Effector CD4-positive, alpha-beta T cell (primary cell): ENCODE data around the gene SEBOX. TPM values are rescaled to one million over a fixed set of nuclear protein-coding genes. Genes with fewer than 3 reads are reported as not detected.

Experiments
- DNase-seq: peaks from one replicate; pipeline ENCODE4 v3.0.0-alpha.2; 2020
- total RNA-seq: gene quantifications from one replicate; lab custom pipeline; 2026; lab: John Stamatoyannopoulos, UW

Gene SEBOX
- not detected for total RNA-seq

- DNase-seq: no peak
These were observed at the start of gene SEBOX for GRCh38 chr17:28364665-28365363. Gene SEBOX, minus strand, starts transcription at chr17:28365199. Its CDS starts 48 bp downstream, at chr17:28365151.

- no peak for DNase-seq
These were observed 48.8 kb upstream of the SEBOX start for GRCh38 chr17:28413804-28414203.

- DNase-seq: no peak
These were observed 47.1 kb upstream of the SEBOX start for GRCh38 chr17:28412099-28412498.

GRCh38 chr17:28407974-28408306 lies 42.9 kb upstream of the SEBOX start:
- DNase-seq: no peak

GRCh38 chr17:28407130-28407973 lies 42.4 kb upstream of the SEBOX start:
- DNase-seq: no peak

- no peak for DNase-seq
These were observed 41.4 kb upstream of the SEBOX start for GRCh38 chr17:28406473-28406814.

GRCh38 chr17:28405632-28406472 lies 40.9 kb upstream of the SEBOX start, which contains the start of gene SLC46A1:
Gene SLC46A1, minus strand, starts transcription at chr17:28406212. Its CDS starts 98 bp downstream, at chr17:28406114.
- no peak for DNase-seq

- DNase-seq: no peak
These were observed 40.0 kb upstream of the SEBOX start for GRCh38 chr17:28404812-28405570.

GRCh38 chr17:28404461-28404811 lies 39.4 kb upstream of the SEBOX start:
- DNase-seq: no peak

- no peak for DNase-seq
These were observed 39.0 kb upstream of the SEBOX start for GRCh38 chr17:28404007-28404406.

- DNase-seq: no peak
These were observed 37.8 kb upstream of the SEBOX start for GRCh38 chr17:28402844-28403243.

- no peak for DNase-seq
These were observed 37.2 kb upstream of the SEBOX start for GRCh38 chr17:28402224-28402630.

- no peak for DNase-seq
These were observed 34.8 kb upstream of the SEBOX start for GRCh38 chr17:28399808-28400207.

GRCh38 chr17:28398280-28398981 lies 33.4 kb upstream of the SEBOX start:
- no peak for DNase-seq

- no peak for DNase-seq
These were observed 32.8 kb upstream of the SEBOX start for GRCh38 chr17:28397687-28398279.

- DNase-seq: no peak
These were observed 32.3 kb upstream of the SEBOX start for GRCh38 chr17:28397275-28397674.

GRCh38 chr17:28396635-28397239 lies 31.7 kb upstream of the SEBOX start:
- no peak for DNase-seq

GRCh38 chr17:28395968-28396367 lies 31.0 kb upstream of the SEBOX start:
- DNase-seq: no peak

- no peak for DNase-seq
These were observed 30.4 kb upstream of the SEBOX start for GRCh38 chr17:28395426-28395825.

- no peak for DNase-seq
These were observed 29.5 kb upstream of the SEBOX start for GRCh38 chr17:28394337-28395116.
